ENCODE data around the gene KSR1. TPM values are rescaled to one million over a fixed set of nuclear protein-coding genes. Genes with fewer than 3 reads are reported as not detected.

The KSR1 gene
- total RNA-seq, 6 experiments from 2014 or later: 5.9 to 12.9 (median 8.7) TPM

DNA sequence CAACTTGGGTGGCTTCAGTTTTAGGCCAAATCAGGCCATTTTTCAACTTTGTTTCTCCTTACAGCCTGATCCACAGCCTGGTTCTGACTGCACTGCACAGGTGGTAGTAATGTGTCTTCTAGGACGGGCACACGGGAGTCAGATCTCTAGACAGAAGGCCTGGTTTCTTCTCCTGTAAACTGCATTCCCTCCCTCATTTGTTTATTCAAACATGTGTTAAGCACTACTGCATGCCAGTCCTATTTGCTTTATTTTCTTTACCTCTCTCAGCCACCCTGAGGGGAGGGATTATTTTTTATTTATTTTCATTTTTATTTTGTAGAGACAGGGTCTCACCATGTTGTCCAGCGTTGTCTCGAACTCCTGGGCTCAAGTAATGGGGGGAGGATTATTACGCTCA, 6.3 kb upstream of the KSR1 start:
- no peak overlapping the region for H3K27ac ChIP-seq
- intact Hi-C loops (cut with DNase I): no loop called here
- TF ChIP-seq POLR2A (IDR thresholded peaks at IDR 0.05): no peak
- TF ChIP-seq, protein P1, sequence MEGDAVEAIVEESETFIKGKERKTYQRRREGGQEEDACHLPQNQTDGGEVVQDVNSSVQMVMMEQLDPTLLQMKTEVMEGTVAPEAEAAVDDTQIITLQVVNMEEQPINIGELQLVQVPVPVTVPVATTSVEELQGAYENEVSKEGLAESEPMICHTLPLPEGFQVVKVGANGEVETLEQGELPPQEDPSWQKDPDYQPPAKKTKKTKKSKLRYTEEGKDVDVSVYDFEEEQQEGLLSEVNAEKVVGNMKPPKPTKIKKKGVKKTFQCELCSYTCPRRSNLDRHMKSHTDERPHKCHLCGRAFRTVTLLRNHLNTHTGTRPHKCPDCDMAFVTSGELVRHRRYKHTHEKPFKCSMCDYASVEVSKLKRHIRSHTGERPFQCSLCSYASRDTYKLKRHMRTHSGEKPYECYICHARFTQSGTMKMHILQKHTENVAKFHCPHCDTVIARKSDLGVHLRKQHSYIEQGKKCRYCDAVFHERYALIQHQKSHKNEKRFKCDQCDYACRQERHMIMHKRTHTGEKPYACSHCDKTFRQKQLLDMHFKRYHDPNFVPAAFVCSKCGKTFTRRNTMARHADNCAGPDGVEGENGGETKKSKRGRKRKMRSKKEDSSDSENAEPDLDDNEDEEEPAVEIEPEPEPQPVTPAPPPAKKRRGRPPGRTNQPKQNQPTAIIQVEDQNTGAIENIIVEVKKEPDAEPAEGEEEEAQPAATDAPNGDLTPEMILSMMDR (IDR thresholded peaks at IDR 0.05): no peak

DNA sequence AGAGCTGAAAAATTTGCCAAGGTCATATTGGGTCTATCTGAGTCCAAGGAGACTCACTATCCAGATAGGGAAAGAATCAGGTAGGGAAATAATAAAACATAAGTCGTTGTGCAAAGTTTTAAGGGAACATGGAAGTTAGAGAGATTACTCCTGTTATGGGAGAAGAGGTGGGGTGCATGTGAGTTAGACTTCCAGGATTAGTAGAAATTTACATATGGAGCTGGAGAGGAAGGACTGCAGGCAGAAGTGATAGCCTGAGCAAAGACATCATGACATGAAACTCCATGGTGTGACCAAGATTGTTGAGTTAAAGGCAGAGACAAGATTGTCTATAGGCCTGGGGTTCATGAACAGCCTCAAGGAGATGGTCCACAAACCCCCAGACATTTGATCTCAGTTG, 5.8 kb upstream of the KSR1 start:
- H3K9me3 ChIP-seq: no peaks in the 10 kb centered on the region
- intact Hi-C loops (cut with DNase I): no loop called here
- H3K27me3 ChIP-seq: no peaks in the 10 kb centered on the region
- H3K27ac ChIP-seq: no peak overlapping the region
- H3K36me3 ChIP-seq: no peaks in the 10 kb centered on the region
- WGBS (ENCODE audit: insufficient coverage, low coverage, low lambda C conversion rate, missing lambda C conversion rate): 70% methylated on average over 1 of the region's 1 CpG
- H3K4me1 ChIP-seq: no peaks in the 10 kb centered on the region
- TF ChIP-seq, protein P1 (IDR thresholded peaks at IDR 0.05): no peak
- TF ChIP-seq POLR2A (IDR thresholded peaks at IDR 0.05): no peak
- no peak for DNase-seq
- ATAC-seq: no peak
- H3K4me3 ChIP-seq: no peak overlapping the region

More for the DNA sequence above, 6.3 kb upstream of the KSR1 start:
- 83% methylated on average over 5 of the region's 5 CpGs for WGBS (ENCODE audit: insufficient coverage, low coverage, low lambda C conversion rate, missing lambda C conversion rate)
- H3K36me3 ChIP-seq: no peaks in the 10 kb centered on the region
- DNase-seq (no peak), ATAC-seq (no peak)
- H3K4me3 ChIP-seq: no peak overlapping the region
- H3K4me1 ChIP-seq: no peaks in the 10 kb centered on the region
- H3K9me3 ChIP-seq: no peaks in the 10 kb centered on the region
- H3K27me3 ChIP-seq: no peaks in the 10 kb centered on the region

DNA sequence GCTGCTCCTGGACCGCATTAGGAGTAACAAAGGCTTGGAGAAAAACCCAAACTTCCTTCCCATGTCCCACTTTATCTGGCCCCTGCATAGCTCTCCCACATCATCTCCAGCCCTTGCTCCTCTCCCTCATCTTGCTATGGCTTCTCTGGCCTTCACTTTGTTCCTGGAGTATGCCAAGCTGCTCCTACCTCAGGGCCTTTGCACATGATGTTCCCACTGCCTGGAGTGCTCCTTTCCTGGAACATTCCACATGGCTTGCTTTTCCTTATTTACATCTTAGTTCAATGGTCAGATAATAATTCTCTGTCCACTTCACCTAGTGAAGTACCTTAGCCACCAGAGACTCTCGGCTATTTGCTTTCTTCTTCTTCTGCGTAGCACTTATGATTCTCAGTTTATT, 4.3 kb upstream of the KSR1 start:
- 100% methylated on average over 3 of the region's 3 CpGs for WGBS (ENCODE audit: insufficient coverage, low coverage, low lambda C conversion rate, missing lambda C conversion rate)
- no peaks in the 10 kb centered on the region for H3K36me3 ChIP-seq

DNA sequence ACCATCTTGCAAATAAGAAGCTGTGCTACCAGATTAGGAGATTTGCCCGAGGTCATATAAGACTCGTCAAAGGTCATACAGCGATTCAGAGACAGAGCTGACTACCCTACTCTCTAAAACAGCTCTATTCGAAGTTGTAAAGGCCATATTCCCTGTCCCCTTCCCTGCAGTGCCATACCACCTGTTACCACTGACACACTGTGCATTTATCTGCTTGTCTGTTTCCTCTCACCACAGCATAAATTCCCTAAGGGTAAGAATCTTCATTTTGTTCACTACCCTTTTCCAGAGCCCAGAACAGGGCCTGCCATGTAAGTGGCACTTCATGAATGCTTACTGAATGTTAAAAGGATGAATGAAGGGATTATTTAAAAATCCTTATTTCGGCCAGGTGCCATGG, 3.4 kb upstream of the KSR1 start:
- ATAC-seq (no peak), DNase-seq (no peak)
- H3K27ac ChIP-seq: no peak overlapping the region
- WGBS (ENCODE audit: insufficient coverage, low coverage, low lambda C conversion rate, missing lambda C conversion rate): 63% methylated on average over 5 of the region's 5 CpGs
- TF ChIP-seq, protein P1 (IDR thresholded peaks at IDR 0.05): no peak
- TF ChIP-seq POLR2A (IDR thresholded peaks at IDR 0.05): no peak
- peaks cover 0 to 7% (median 0%) of the 10 kb centered on the region in 4 donors for H3K4me1 ChIP-seq
- H3K9me3 ChIP-seq: no peaks in the 10 kb centered on the region
- no peaks in the 10 kb centered on the region for H3K27me3 ChIP-seq
- H3K36me3 ChIP-seq: no peaks in the 10 kb centered on the region
- H3K4me3 ChIP-seq: no peak overlapping the region
- intact Hi-C loops (cut with DNase I): no loop called here

More for the DNA sequence above, 4.3 kb upstream of the KSR1 start:
- H3K27ac ChIP-seq: no peak overlapping the region
- peaks cover 0 to 4% (median 0%) of the 10 kb centered on the region in 4 donors for H3K4me1 ChIP-seq
- no peaks in the 10 kb centered on the region for H3K9me3 ChIP-seq
- intact Hi-C loops (cut with DNase I): no loop called here
- DNase-seq (no peak), ATAC-seq (no peak)
- H3K4me3 ChIP-seq: no peak overlapping the region
- no peaks in the 10 kb centered on the region for H3K27me3 ChIP-seq
- no peak for TF ChIP-seq POLR2A (IDR thresholded peaks at IDR 0.05)
- TF ChIP-seq, protein P1 (IDR thresholded peaks at IDR 0.05): no peak

DNA sequence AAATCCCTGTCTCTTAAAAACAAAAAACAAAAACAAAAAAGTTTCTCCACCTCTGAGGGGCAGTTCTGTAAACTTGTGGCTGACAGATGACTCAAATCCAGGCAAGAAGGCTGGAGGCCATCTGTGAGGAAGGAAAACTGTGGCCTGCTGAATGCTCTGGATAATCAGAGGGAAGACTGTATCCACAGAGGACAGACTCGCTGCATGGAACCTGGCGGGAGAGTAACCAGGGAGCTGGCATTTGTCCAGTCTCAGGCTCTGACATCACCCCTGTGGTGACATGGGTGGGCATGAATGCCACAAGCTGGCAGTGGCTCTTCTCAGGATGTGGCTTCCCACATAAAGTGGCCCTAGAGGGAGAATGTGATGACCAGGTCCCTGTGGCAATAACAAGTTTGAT, 2.8 kb upstream of the KSR1 start:
- intact Hi-C loops (cut with DNase I): no loop called here

More for the DNA sequence above, 2.8 kb upstream of the KSR1 start:
- no peak for TF ChIP-seq POLR2A (IDR thresholded peaks at IDR 0.05)
- TF ChIP-seq, protein P1 (IDR thresholded peaks at IDR 0.05): no peak
- H3K4me1 ChIP-seq: peaks cover 0 to 7% (median 0%) of the 10 kb centered on the region in 4 donors
- H3K27ac ChIP-seq: no peak overlapping the region
- H3K4me3 ChIP-seq: no peak overlapping the region
- H3K36me3 ChIP-seq: no peaks in the 10 kb centered on the region
- H3K9me3 ChIP-seq: no peaks in the 10 kb centered on the region
- 50% methylated on average over 2 of the region's 2 CpGs for WGBS (ENCODE audit: insufficient coverage, low coverage, low lambda C conversion rate, missing lambda C conversion rate)
- ATAC-seq (no peak), DNase-seq (no peak)
- no peaks in the 10 kb centered on the region for H3K27me3 ChIP-seq
